ACC112 (cell line): ENCODE measurements around the gene RPS6KA5.
"Not testable (repeated sequence)": the region's sequence is repeated elsewhere in the genome, so short reads cannot be mapped to it uniquely, and the experiment has no call there.

Experiments
- H2AFZ ChIP-seq: fragments of 200-600 bp; sonication (generic); one replicate; pipeline ENCODE4 v1.6.0; 2017; ENCODE audit warnings: antibody characterized with exemption, low read length; ENCODE audit not compliant: unreplicated experiment
- H3K27ac ChIP-seq: fragments of 200-600 bp; sonication (generic); 2 replicates; pipeline ENCODE4 v1.5.1; 2014; ENCODE audit warnings: low read depth, mild to moderate bottlenecking, antibody characterized with exemption, low read length, moderate library complexity
- H3K27me3 ChIP-seq: fragments of 200-600 bp; sonication (generic); 2 replicates; pipeline ENCODE4 v1.6.1; 2014; ENCODE audit warnings: mild to moderate bottlenecking, antibody characterized with exemption, low read length, moderate library complexity, mixed read lengths; ENCODE audit not compliant: insufficient read depth
- H3K36me3 ChIP-seq: fragments of 200-600 bp; sonication (generic); 2 replicates; pipeline ENCODE4 v1.6.1; 2016; ENCODE audit warnings: mild to moderate bottlenecking, antibody characterized with exemption, low read length, moderate library complexity, mixed read lengths; ENCODE audit not compliant: insufficient read depth
- H3K4me1 ChIP-seq: fragments of 200-600 bp; sonication (generic); one replicate; pipeline ENCODE4 v1.6.1; 2016; ENCODE audit warnings: low read length, mixed read lengths; ENCODE audit not compliant: insufficient read depth, unreplicated experiment, control insufficient read depth
- H3K4me3 ChIP-seq: fragments of 200-600 bp; sonication (generic); 2 replicates; pipeline ENCODE4 v1.5.1; 2014; ENCODE audit warnings: mild to moderate bottlenecking, low read depth, low read length
- H3K79me2 ChIP-seq: fragments of 200-600 bp; sonication (generic); one replicate; pipeline ENCODE4 v1.6.0; 2016; ENCODE audit warnings: low read length; ENCODE audit not compliant: control insufficient read depth, unreplicated experiment, insufficient read depth

Gene RPS6KA5

GRCh38 chr14:91029456-91030217, 30.8 kb downstream of the RPS6KA5 start:
- H3K27ac ChIP-seq: no peak overlapping the region
- H3K36me3 ChIP-seq: no peaks in the 10 kb centered on the region
- no peaks in the 10 kb centered on the region for H3K79me2 ChIP-seq

GRCh38 chr14:91027561-91027960, 32.9 kb downstream of the RPS6KA5 start:
- Histone ChIP-seq H3K36me3 (no peaks in the 10 kb centered on the region), H3K27ac (no peak overlapping the region), H2AFZ (no peak overlapping the region), H3K4me1 (peaks cover 7% of the 10 kb centered on the region), H3K4me3 (no peak overlapping the region), H3K27me3 (no peaks in the 10 kb centered on the region), H3K79me2 (no peaks in the 10 kb centered on the region)

More at GRCh38 chr14:91029456-91030217, 30.8 kb downstream of the RPS6KA5 start:
- peaks cover 7% of the 10 kb centered on the region for H3K4me1 ChIP-seq
- no peak overlapping the region for H2AFZ ChIP-seq
- no peaks in the 10 kb centered on the region for H3K27me3 ChIP-seq
- no peak overlapping the region for H3K4me3 ChIP-seq

- H3K79me2 ChIP-seq: not testable (repeated sequence)
- peak overlapping the region; percentile 54 for H2AFZ ChIP-seq
These were observed 37.8 kb downstream of the RPS6KA5 start for GRCh38 chr14:91022622-91023028.

GRCh38 chr14:91021991-91022621, 38.3 kb downstream of the RPS6KA5 start:
- Histone ChIP-seq H3K36me3 (no peaks in the 10 kb centered on the region), H3K27ac (no peak overlapping the region), H3K79me2 (no peaks in the 10 kb centered on the region), H2AFZ (peak overlapping the region; percentile 54), H3K27me3 (no peaks in the 10 kb centered on the region), H3K4me1 (no peaks in the 10 kb centered on the region), H3K4me3 (peak overlapping the region; percentile 56)

More at GRCh38 chr14:91022622-91023028, 37.8 kb downstream of the RPS6KA5 start:
- not testable (repeated sequence) for H3K4me1 ChIP-seq, H3K27me3 ChIP-seq, H3K36me3 ChIP-seq, H3K27ac ChIP-seq
- H3K4me3 ChIP-seq: peak overlapping the region; percentile 56

GRCh38 chr14:91021115-91021514, 39.3 kb downstream of the RPS6KA5 start:
- Histone ChIP-seq H3K4me3 (no peak overlapping the region), H3K79me2 (no peaks in the 10 kb centered on the region), H3K36me3 (no peaks in the 10 kb centered on the region), H3K4me1 (no peaks in the 10 kb centered on the region), H2AFZ (no peak overlapping the region), H3K27me3 (no peaks in the 10 kb centered on the region), H3K27ac (no peak overlapping the region)

GRCh38 chr14:91019673-91020072, 40.8 kb downstream of the RPS6KA5 start:
- Histone ChIP-seq H3K27me3 (no peaks in the 10 kb centered on the region), H3K79me2 (no peaks in the 10 kb centered on the region), H3K4me1 (no peaks in the 10 kb centered on the region), H3K4me3 (no peak overlapping the region), H2AFZ (no peak overlapping the region), H3K27ac (no peak overlapping the region), H3K36me3 (no peaks in the 10 kb centered on the region)

GRCh38 chr14:91018481-91018880, 42.0 kb downstream of the RPS6KA5 start:
- Histone ChIP-seq H3K27me3 (no peaks in the 10 kb centered on the region), H3K27ac (no peak overlapping the region), H3K4me3 (no peak overlapping the region), H3K79me2 (no peaks in the 10 kb centered on the region), H3K36me3 (no peaks in the 10 kb centered on the region), H3K4me1 (no peaks in the 10 kb centered on the region), H2AFZ (no peak overlapping the region)

GRCh38 chr14:91016800-91017410, 43.5 kb downstream of the RPS6KA5 start:
- H3K36me3 ChIP-seq: no peaks in the 10 kb centered on the region
- H3K4me3 ChIP-seq: no peak overlapping the region
- H3K27ac ChIP-seq: no peak overlapping the region
- H3K27me3 ChIP-seq: no peaks in the 10 kb centered on the region
- no peaks in the 10 kb centered on the region for H3K4me1 ChIP-seq
- no peak overlapping the region for H2AFZ ChIP-seq
- H3K79me2 ChIP-seq: no peaks in the 10 kb centered on the region

- Histone ChIP-seq H3K36me3 (no peaks in the 10 kb centered on the region), H3K4me1 (no peaks in the 10 kb centered on the region), H2AFZ (no peak overlapping the region), H3K4me3 (no peak overlapping the region), H3K27me3 (no peaks in the 10 kb centered on the region), H3K27ac (no peak overlapping the region), H3K79me2 (no peaks in the 10 kb centered on the region)
These were observed 45.0 kb downstream of the RPS6KA5 start for GRCh38 chr14:91015435-91015834.

GRCh38 chr14:91012045-91012444, 48.4 kb downstream of the RPS6KA5 start:
- H3K79me2 ChIP-seq: no peaks in the 10 kb centered on the region
- no peak overlapping the region for H2AFZ ChIP-seq
- peak overlapping the region; percentile 37 for H3K4me3 ChIP-seq
- H3K4me1 ChIP-seq: no peaks in the 10 kb centered on the region
- H3K36me3 ChIP-seq: no peaks in the 10 kb centered on the region
- H3K27ac ChIP-seq: no peak overlapping the region
- H3K27me3 ChIP-seq: no peaks in the 10 kb centered on the region

- no peaks in the 10 kb centered on the region for H3K4me1 ChIP-seq
- H3K27ac ChIP-seq: no peak overlapping the region
- H3K4me3 ChIP-seq: no peak overlapping the region
- no peaks in the 10 kb centered on the region for H3K27me3 ChIP-seq
- H2AFZ ChIP-seq: no peak overlapping the region
- no peaks in the 10 kb centered on the region for H3K79me2 ChIP-seq
- no peaks in the 10 kb centered on the region for H3K36me3 ChIP-seq
These were observed 50.3 kb downstream of the RPS6KA5 start for GRCh38 chr14:91010153-91010533.
